ENCODE data around the gene COMMD10. TPM values are rescaled to one million over a fixed set of nuclear protein-coding genes. Genes with fewer than 3 reads are reported as not detected.

COMMD10 gene
- polyA plus RNA-seq, 1 donor from 2014 or later, result 23.1 TPM

DNA sequence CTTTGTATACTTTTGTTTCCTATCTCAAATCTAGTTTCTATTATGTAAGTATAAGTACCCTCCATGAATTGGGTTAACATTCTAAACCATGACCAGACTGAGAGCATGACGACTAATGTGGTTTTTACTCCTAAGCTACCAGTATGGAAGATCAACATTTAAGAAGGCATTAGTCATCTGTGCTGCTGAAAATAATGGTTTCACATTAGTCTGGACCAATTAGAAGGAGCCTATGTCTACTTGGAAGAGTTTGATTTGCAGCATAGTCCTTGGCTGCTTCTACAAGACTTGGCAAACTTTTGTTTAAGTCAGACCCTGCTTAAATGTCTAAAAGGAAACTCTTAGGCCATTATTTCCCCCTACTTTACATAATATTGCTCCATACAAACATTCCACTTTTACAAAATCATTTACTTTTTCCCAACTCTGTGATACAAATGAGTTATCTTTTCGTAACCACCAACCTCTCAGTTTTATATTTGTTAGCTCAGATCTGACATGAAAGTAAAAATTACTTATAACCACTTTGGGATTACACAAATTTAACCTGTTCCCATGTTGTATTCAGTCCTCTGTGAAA is 186.7 kb downstream of the COMMD10 start:
- Histone ChIP-seq H3K9me2 (ENCODE audit: insufficient read depth, low read length) (no peaks in the 10 kb centered on the region), H3K4me3 (ENCODE audit: low read length) (no peak overlapping the region), H3K4me2 (ENCODE audit: low read length) (no peak overlapping the region), H3K27me3 (ENCODE audit: insufficient read depth, low read depth, low read length) (no peaks in the 10 kb centered on the region), H3K9me3 (ENCODE audit: low read length) (no peaks in the 10 kb centered on the region), H4K20me1 (ENCODE audit: insufficient read depth) (no peaks in the 10 kb centered on the region), H3K9ac (ENCODE audit: low read length) (no peak overlapping the region), H2AFZ (ENCODE audit: low read depth, low read length) (no peak overlapping the region), H3K79me2 (replicated peaks; ENCODE audit: insufficient read depth, low read length) (no peaks in the 10 kb centered on the region), H3F3A (ENCODE audit: insufficient read depth, low read length, poor library complexity, severe bottlenecking) (no peaks in the 10 kb centered on the region), H3K36me3 (ENCODE audit: insufficient read depth, low read length) (no peaks in the 10 kb centered on the region), H3K27ac (ENCODE audit: low read length) (no peak overlapping the region)
- TF ChIP-seq, protein P1, sequence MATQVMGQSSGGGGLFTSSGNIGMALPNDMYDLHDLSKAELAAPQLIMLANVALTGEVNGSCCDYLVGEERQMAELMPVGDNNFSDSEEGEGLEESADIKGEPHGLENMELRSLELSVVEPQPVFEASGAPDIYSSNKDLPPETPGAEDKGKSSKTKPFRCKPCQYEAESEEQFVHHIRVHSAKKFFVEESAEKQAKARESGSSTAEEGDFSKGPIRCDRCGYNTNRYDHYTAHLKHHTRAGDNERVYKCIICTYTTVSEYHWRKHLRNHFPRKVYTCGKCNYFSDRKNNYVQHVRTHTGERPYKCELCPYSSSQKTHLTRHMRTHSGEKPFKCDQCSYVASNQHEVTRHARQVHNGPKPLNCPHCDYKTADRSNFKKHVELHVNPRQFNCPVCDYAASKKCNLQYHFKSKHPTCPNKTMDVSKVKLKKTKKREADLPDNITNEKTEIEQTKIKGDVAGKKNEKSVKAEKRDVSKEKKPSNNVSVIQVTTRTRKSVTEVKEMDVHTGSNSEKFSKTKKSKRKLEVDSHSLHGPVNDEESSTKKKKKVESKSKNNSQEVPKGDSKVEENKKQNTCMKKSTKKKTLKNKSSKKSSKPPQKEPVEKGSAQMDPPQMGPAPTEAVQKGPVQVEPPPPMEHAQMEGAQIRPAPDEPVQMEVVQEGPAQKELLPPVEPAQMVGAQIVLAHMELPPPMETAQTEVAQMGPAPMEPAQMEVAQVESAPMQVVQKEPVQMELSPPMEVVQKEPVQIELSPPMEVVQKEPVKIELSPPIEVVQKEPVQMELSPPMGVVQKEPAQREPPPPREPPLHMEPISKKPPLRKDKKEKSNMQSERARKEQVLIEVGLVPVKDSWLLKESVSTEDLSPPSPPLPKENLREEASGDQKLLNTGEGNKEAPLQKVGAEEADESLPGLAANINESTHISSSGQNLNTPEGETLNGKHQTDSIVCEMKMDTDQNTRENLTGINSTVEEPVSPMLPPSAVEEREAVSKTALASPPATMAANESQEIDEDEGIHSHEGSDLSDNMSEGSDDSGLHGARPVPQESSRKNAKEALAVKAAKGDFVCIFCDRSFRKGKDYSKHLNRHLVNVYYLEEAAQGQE (IDR thresholded peaks at IDR 0.05; ENCODE audit: borderline replicate concordance), result no peak
- TF ChIP-seq TAF1 (IDR thresholded peaks at IDR 0.05; ENCODE audit: low read depth) (no peak), EP300 (conservative IDR thresholded peaks at IDR 0.05; ENCODE audit: poor library complexity, severe bottlenecking) (no peak), RAD21 (conservative IDR thresholded peaks at IDR 0.05) (no peak), POLR2AphosphoS5 (IDR thresholded peaks at IDR 0.05) (no peak), MXI1 (conservative IDR thresholded peaks at IDR 0.05; ENCODE audit: poor library complexity, severe bottlenecking) (no peak), EZH2 (IDR thresholded peaks at IDR 0.05; ENCODE audit: borderline replicate concordance, insufficient read depth, low read length, poor library complexity, severe bottlenecking) (no peak), SMC3 (conservative IDR thresholded peaks at IDR 0.05; ENCODE audit: poor library complexity) (no peak)
- TF ChIP-seq, protein P2, sequence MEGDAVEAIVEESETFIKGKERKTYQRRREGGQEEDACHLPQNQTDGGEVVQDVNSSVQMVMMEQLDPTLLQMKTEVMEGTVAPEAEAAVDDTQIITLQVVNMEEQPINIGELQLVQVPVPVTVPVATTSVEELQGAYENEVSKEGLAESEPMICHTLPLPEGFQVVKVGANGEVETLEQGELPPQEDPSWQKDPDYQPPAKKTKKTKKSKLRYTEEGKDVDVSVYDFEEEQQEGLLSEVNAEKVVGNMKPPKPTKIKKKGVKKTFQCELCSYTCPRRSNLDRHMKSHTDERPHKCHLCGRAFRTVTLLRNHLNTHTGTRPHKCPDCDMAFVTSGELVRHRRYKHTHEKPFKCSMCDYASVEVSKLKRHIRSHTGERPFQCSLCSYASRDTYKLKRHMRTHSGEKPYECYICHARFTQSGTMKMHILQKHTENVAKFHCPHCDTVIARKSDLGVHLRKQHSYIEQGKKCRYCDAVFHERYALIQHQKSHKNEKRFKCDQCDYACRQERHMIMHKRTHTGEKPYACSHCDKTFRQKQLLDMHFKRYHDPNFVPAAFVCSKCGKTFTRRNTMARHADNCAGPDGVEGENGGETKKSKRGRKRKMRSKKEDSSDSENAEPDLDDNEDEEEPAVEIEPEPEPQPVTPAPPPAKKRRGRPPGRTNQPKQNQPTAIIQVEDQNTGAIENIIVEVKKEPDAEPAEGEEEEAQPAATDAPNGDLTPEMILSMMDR (IDR thresholded peaks at IDR 0.05; ENCODE audit: poor library complexity, severe bottlenecking), result no peak

DNA sequence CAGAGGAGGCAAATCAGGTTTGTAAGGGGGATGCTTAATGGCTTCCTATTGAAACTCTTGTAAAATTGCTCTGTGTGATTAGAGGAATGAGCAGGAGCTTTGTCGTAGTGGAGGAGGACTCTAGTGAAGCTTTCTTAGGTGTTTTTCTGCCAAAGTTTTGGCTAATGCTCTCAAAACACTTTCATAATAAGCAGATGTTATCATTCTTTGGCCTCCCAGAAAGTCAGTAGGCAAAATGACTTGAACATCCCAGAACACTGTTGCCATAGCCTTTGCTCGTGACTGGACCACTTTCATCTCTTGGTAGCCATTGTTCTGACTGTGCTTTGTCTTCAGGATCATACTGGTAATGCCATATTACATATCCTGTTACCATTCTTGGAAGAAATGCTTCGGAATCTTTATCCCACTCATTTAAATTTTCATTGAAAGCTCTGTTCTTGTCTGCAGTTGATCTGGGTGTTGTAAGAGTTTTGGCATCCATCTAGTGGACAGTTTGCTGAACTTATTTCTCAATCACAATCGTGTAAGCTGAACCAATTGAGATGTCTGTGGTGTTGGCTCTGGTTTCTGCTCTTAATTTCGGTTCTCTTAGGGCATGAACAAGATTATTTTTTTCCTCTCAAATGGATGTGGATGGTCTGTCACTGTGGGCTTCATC is 187.6 kb downstream of the COMMD10 start:
- no peaks in the 10 kb centered on the region for H3F3A ChIP-seq (ENCODE audit: insufficient read depth, low read length, poor library complexity, severe bottlenecking)
- TF ChIP-seq EZH2 (IDR thresholded peaks at IDR 0.05; ENCODE audit: borderline replicate concordance, insufficient read depth, low read length, poor library complexity, severe bottlenecking) (no peak), MXI1 (conservative IDR thresholded peaks at IDR 0.05; ENCODE audit: poor library complexity, severe bottlenecking) (no peak), EP300 (conservative IDR thresholded peaks at IDR 0.05; ENCODE audit: poor library complexity, severe bottlenecking) (no peak), TAF1 (IDR thresholded peaks at IDR 0.05; ENCODE audit: low read depth) (no peak), POLR2AphosphoS5 (IDR thresholded peaks at IDR 0.05) (no peak), SMC3 (conservative IDR thresholded peaks at IDR 0.05; ENCODE audit: poor library complexity) (no peak), RAD21 (conservative IDR thresholded peaks at IDR 0.05) (no peak)
- TF ChIP-seq, protein P2 (IDR thresholded peaks at IDR 0.05; ENCODE audit: poor library complexity, severe bottlenecking), result no peak
- TF ChIP-seq, protein P1 (IDR thresholded peaks at IDR 0.05; ENCODE audit: borderline replicate concordance), result no peak
- no peak overlapping the region for H3K4me2 ChIP-seq (ENCODE audit: low read length)
- no peaks in the 10 kb centered on the region for H3K27me3 ChIP-seq (ENCODE audit: insufficient read depth, low read depth, low read length)
- H3K79me2 ChIP-seq (replicated peaks; ENCODE audit: insufficient read depth, low read length), result no peaks in the 10 kb centered on the region
- no peak overlapping the region for H3K27ac ChIP-seq (ENCODE audit: low read length)
- no peaks in the 10 kb centered on the region for H3K9me3 ChIP-seq (ENCODE audit: low read length)
- no peaks in the 10 kb centered on the region for H3K9me2 ChIP-seq (ENCODE audit: insufficient read depth, low read length)
- no peaks in the 10 kb centered on the region for H3K36me3 ChIP-seq (ENCODE audit: insufficient read depth, low read length)
- H3K4me3 ChIP-seq (ENCODE audit: low read length), result no peak overlapping the region
- no peak overlapping the region for H2AFZ ChIP-seq (ENCODE audit: low read depth, low read length)
- no peaks in the 10 kb centered on the region for H4K20me1 ChIP-seq (ENCODE audit: insufficient read depth)
- H3K9ac ChIP-seq (ENCODE audit: low read length), result no peak overlapping the region

Measured in neural cell (in vitro differentiated cells).